ENCODE data around the gene POLN. TPM values are rescaled to one million over a fixed set of nuclear protein-coding genes. Genes with fewer than 3 reads are reported as not detected.

POLN gene
- total RNA-seq, 1 donor from 2014 or later, result 0.21 TPM

DNA sequence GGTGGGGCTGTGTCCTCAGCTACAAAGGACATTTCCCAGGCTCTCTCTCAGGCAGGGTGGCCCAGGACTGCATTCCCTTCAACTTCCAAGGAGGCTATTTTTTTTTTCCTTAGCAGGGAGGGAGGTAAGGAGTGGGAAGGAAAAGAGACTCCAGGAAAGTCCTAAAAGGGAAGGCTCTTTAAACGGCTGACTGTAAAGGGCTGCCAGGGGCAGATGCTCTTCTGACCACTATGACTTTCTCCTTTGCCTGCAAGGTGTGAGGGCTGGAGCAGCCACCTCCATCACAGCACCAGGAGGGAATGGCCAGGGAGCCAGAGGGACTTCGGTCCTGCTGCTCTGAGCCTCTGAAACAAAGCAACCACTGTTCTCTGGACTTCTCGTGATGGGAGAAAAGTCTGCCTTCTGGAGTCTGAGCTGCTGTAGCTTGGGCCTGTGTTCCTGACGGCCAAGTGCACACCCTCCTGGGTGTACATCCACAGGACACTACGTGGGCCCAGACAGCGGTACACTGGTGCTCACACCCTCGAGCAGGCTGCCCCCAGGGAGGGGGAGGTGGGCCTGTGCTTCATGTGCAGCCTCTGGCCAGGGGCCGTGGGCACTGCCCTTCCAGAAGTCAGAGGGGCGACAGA, 164.9 kb downstream of the POLN start:
- Histone ChIP-seq H3K4me3 (no peak overlapping the region), H3K4me1 (no peaks in the 10 kb centered on the region), H3K27ac (no peak overlapping the region), H3K9me3 (no peaks in the 10 kb centered on the region), H3K27me3 (no peaks in the 10 kb centered on the region), H3K36me3 (no peaks in the 10 kb centered on the region)
- DNase-seq (ENCODE audit: low spot score in 2 of 2), result no peak
- intact Hi-C loops (cut with DNase I), result no loop called here
- TF ChIP-seq, protein P1, sequence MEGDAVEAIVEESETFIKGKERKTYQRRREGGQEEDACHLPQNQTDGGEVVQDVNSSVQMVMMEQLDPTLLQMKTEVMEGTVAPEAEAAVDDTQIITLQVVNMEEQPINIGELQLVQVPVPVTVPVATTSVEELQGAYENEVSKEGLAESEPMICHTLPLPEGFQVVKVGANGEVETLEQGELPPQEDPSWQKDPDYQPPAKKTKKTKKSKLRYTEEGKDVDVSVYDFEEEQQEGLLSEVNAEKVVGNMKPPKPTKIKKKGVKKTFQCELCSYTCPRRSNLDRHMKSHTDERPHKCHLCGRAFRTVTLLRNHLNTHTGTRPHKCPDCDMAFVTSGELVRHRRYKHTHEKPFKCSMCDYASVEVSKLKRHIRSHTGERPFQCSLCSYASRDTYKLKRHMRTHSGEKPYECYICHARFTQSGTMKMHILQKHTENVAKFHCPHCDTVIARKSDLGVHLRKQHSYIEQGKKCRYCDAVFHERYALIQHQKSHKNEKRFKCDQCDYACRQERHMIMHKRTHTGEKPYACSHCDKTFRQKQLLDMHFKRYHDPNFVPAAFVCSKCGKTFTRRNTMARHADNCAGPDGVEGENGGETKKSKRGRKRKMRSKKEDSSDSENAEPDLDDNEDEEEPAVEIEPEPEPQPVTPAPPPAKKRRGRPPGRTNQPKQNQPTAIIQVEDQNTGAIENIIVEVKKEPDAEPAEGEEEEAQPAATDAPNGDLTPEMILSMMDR (IDR thresholded peaks at IDR 0.05), result no peak

DNA sequence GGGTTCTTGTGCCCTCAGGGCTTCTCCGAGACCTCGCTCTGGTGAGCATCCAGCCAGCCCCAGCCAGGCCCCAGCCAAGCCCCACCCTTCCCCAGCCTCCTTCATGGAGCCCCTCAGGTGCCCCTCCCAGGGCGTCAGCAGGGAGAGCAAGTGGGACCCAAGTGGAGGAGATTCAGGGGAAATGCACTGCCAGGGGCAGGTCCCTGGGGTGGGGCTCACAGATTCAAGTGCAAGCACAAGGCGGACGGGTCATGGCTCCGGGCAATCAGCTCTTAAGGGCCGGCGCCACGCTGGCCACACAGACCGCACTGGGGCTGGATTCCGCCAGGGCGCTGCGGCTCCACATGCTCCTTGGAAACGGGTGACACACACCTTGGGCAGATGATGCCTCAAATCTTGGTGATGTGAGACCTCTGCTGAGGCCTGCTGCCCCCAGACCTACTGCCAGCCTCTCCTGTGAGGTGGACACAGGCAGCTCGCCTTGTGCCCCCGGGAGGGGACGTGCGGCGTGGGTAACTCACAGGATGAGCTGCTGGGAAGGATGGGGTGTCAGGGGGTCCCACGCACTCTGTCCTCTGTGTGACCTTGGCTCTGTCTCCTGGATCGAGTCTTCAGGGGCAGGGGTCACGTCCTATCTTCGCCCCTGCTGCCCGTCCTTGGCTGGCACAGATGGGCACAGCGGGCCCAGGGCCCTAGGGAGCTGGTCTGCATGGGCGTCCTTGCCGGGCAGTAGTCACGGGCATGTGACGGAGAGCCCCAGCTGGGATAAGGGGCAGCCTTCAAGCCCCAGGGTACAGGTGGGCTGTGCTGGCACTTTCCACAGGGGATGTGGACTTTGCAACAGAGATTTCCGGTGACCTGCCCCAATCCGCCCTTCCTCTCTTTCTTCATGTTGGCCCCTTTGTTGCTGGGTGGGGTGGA, 165.7 kb downstream of the POLN start:
- intact Hi-C loops (cut with DNase I), result no loop called here
- Histone ChIP-seq H3K27ac (no peak overlapping the region), H3K36me3 (no peaks in the 10 kb centered on the region), H3K4me3 (no peak overlapping the region), H3K9me3 (no peaks in the 10 kb centered on the region), H3K4me1 (no peaks in the 10 kb centered on the region), H3K27me3 (no peaks in the 10 kb centered on the region)
- no peak for DNase-seq (ENCODE audit: low spot score in 2 of 2)
- TF ChIP-seq, protein P1 (IDR thresholded peaks at IDR 0.05), result no peak

DNA sequence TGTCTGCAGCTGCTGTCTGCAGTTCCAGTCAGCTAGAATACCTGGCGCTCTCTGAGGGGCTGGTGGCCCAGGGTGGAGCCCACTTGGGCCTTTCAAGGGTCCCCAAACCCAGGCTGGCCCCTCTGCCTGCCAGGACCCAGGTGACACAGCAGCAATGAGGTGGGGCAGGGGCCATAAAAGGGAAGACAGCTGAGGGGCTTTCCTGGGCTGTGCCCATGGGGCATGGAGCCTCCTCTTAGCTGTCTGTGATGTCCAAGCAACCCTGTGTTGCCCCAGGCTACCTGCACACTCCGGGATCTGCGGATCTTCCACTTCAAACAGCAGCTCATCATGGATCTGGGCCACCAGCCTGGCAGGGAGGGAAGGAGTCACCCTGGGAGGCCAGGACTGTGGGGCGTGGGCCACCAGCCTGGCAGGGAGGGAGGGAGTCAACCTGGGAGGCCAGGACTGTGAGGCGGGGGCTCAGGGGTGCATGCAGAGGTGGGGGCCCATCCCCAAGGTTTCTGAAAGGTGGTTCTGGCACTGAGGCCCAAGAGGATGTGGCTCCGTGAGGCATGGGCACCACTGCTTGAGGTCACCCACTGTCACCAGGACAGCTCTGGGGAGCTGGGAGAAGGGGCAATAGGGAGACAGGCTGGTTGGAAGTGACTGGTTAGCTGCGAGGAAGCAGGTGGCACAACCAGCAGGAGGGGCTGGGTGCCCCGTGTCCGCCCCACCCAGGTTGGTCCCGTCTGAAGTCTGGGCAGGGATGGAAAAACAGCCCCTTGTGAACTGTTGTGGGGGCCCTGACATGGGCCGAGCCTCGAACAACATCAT, 166.5 kb downstream of the POLN start:
- intact Hi-C loops (cut with DNase I), result no loop called here
- Histone ChIP-seq H3K4me3 (no peak overlapping the region), H3K9me3 (no peaks in the 10 kb centered on the region), H3K27me3 (no peaks in the 10 kb centered on the region), H3K4me1 (no peaks in the 10 kb centered on the region), H3K27ac (no peak overlapping the region), H3K36me3 (no peaks in the 10 kb centered on the region)
- DNase-seq (ENCODE audit: low spot score in 2 of 2), result no peak
- TF ChIP-seq, protein P1 (IDR thresholded peaks at IDR 0.05), result no peak

- intact Hi-C loops (cut with DNase I), result no loop called here
- Histone ChIP-seq H3K4me3 (no peak overlapping the region), H3K4me1 (no peaks in the 10 kb centered on the region), H3K36me3 (no peaks in the 10 kb centered on the region), H3K27me3 (no peaks in the 10 kb centered on the region), H3K27ac (no peak overlapping the region), H3K9me3 (no peaks in the 10 kb centered on the region)
- DNase-seq (ENCODE audit: low spot score in 2 of 2), result no peak
- TF ChIP-seq, protein P1 (IDR thresholded peaks at IDR 0.05), result no peak
Measured at GRCh38 chr4:2074588-2074987, 167.3 kb downstream of the POLN start.

DNA sequence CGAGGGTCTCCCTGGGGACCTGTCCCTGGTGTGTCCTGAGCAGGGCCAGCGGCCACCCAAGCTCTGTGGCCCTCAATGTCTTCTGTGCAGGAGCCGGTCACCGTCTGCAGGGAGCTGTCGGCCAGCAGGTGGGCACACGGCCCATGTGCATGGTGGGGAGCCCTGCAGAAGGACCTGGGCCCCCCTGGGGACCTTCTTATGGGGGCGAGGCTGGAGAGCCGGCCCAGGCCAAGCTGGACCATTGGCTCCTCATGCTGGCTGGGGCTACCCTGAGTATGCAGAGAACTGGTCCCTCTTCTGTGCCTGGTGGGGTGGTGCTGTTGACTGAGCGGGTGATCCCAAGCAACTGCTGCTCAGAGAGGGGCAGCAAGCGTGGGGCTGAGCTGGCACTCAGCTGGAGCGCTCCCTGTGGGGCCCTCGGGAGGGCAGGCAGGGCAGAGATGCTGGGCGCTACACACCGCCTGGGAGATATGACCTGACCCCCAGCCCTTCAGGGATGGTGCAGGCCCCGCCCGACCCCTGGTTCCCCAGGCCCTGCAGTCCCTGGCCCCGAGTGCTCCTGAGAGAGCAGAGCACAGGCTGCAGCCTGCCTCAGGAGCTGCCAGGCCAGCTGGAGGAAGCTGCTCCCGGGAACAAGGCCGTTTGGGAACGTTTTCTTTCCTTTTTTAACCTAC, 168.0 kb downstream of the POLN start:
- Histone ChIP-seq H3K36me3 (no peaks in the 10 kb centered on the region), H3K4me3 (no peak overlapping the region), H3K4me1 (no peaks in the 10 kb centered on the region), H3K9me3 (no peaks in the 10 kb centered on the region), H3K27me3 (no peaks in the 10 kb centered on the region), H3K27ac (no peak overlapping the region)
- intact Hi-C loops (cut with DNase I), result no loop called here
- TF ChIP-seq, protein P1 (IDR thresholded peaks at IDR 0.05), result no peak
- DNase-seq (ENCODE audit: low spot score in 2 of 2), result no peak

All from ascending aorta (tissue), 2 donors.